Measurements from ENCODE around the gene FKRP. TPM values are rescaled to one million over a fixed set of nuclear protein-coding genes. Genes with fewer than 3 reads are reported as not detected.

The FKRP gene
- total and polyA plus RNA-seq, 2 of the 13 experiments (the other 11 are each of a cell fraction or from before 2014, with no cell fraction given) = 7.3 to 9.8 TPM

DNA sequence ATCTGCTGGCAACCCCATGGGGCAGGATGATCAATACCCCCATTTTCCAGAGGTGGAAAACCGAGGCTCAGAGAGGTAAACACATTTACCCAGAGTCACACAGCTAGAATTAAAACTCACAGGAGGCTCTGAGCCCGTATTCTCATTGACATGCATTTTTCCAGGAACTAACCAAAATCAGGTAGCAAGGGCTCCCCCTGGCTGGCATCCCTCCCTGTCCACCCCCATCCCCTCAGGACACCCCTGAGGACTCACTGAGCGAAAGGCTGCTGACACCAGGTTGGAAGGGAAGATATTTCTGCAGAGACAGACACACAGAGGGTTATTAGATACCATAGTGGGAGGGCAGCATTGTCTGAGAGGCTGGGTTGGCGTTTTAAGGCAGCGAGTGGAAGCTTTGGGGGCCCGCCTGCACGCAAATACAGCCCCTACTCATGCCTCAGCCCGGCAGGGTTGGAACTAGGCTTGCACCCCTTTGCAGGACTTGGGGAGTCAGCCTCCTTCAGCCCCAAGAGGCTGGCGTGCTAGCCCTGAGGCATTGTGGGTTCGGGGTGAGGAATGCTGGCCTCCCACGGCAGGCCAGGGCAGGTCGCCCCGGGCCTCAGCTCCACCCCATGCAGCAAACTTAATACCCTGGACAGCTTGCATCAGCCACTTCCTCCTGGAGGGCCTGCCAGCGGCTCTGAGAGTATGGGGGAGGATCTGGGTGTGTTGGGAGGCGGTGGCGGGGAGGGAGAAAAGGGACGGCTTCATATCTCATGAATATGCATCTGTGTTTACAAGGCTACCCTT, 38.6 kb downstream of the FKRP start (continued):
- TF ChIP-seq, protein P1, sequence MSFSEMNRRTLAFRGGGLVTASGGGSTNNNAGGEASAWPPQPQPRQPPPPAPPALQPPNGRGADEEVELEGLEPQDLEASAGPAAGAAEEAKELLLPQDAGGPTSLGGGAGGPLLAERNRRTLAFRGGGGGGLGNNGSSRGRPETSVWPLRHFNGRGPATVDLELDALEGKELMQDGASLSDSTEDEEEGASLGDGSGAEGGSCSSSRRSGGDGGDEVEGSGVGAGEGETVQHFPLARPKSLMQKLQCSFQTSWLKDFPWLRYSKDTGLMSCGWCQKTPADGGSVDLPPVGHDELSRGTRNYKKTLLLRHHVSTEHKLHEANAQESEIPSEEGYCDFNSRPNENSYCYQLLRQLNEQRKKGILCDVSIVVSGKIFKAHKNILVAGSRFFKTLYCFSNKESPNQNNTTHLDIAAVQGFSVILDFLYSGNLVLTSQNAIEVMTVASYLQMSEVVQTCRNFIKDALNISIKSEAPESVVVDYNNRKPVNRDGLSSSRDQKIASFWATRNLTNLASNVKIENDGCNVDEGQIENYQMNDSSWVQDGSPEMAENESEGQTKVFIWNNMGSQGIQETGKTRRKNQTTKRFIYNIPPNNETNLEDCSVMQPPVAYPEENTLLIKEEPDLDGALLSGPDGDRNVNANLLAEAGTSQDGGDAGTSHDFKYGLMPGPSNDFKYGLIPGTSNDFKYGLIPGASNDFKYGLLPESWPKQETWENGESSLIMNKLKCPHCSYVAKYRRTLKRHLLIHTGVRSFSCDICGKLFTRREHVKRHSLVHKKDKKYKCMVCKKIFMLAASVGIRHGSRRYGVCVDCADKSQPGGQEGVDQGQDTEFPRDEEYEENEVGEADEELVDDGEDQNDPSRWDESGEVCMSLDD (CRISPR knock-in tag; IDR thresholded peaks at IDR 0.05; ENCODE audit: borderline replicate concordance) = no peak; the same call in 1 of the 2 replicates
- TF ChIP-seq PAF1 (CRISPR knock-in tag; IDR thresholded peaks at IDR 0.05) (no peak; the same call in 1 of the 2 replicates), NFE2 (CRISPR knock-in tag; IDR thresholded peaks at IDR 0.05) (no peak), SIN3A (IDR thresholded peaks at IDR 0.05; ENCODE audit: borderline replicate concordance, low read depth, low read length) (no peak), MIER2 (CRISPR knock-in tag; IDR thresholded peaks at IDR 0.05) (no peak), ZNF788 (CRISPR knock-in tag; IDR thresholded peaks at IDR 0.05; ENCODE audit: borderline replicate concordance) (no peak; the same call in 1 of the 2 replicates), RARA (CRISPR knock-in tag; IDR thresholded peaks at IDR 0.05) (0 out of 2 replicates have a peak, but pooled peaks have one; percentile 27), PITX1 (CRISPR knock-in tag; IDR thresholded peaks at IDR 0.05) (peak; percentile 28; the same call in 1 of the 2 replicates), ZBTB1 (CRISPR knock-in tag; IDR thresholded peaks at IDR 0.05; ENCODE audit: borderline replicate concordance) (no peak), ZNF83 (CRISPR knock-in tag; IDR thresholded peaks at IDR 0.05; ENCODE audit: borderline replicate concordance) (no peak), PLRG1 (conservative IDR thresholded peaks at IDR 0.05) (no peak)
- TF ChIP-seq, protein P2, sequence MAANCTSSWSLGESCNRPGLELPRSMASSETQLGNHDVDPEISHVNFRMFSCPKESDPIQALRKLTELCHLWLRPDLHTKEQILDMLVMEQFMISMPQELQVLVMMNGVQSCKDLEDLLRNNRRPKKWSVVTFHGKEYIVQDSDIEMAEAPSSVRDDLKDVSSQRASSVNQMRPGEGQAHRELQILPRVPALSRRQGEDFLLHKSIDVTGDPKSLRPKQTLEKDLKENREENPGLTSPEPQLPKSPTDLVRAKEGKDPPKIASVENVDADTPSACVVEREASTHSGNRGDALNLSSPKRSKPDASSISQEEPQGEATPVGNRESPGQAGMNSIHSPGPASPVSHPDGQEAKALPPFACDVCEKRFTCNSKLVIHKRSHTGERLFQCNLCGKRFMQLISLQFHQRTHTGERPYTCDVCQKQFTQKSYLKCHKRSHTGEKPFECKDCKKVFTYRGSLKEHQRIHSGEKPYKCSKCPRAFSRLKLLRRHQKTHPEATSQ (CRISPR knock-in tag; IDR thresholded peaks at IDR 0.05; ENCODE audit: borderline replicate concordance) = no peak
- TF ChIP-seq, protein P3, sequence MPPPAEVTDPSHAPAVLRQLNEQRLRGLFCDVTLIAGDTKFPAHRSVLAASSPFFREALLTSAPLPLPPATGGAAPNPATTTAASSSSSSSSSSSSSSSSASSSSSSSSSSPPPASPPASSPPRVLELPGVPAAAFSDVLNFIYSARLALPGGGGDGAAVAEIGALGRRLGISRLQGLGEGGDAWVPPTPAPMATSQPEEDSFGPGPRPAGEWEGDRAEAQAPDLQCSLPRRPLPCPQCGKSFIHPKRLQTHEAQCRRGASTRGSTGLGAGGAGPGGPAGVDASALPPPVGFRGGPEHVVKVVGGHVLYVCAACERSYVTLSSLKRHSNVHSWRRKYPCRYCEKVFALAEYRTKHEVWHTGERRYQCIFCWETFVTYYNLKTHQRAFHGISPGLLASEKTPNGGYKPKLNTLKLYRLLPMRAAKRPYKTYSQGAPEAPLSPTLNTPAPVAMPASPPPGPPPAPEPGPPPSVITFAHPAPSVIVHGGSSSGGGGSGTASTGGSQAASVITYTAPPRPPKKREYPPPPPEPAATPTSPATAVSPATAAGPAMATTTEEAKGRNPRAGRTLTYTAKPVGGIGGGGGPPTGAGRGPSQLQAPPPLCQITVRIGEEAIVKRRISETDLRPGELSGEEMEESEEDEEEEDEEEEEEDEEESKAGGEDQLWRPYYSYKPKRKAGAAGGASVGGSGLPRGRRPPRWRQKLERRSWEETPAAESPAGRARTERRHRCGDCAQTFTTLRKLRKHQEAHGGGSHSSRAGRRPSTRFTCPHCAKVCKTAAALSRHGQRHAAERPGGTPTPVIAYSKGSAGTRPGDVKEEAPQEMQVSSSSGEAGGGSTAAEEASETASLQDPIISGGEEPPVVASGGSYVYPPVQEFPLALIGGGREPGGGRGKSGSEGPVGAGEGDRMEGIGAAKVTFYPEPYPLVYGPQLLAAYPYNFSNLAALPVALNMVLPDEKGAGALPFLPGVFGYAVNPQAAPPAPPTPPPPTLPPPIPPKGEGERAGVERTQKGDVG (CRISPR knock-in tag; IDR thresholded peaks at IDR 0.05; ENCODE audit: borderline replicate concordance) = no peak
- TF ChIP-seq, protein P4, sequence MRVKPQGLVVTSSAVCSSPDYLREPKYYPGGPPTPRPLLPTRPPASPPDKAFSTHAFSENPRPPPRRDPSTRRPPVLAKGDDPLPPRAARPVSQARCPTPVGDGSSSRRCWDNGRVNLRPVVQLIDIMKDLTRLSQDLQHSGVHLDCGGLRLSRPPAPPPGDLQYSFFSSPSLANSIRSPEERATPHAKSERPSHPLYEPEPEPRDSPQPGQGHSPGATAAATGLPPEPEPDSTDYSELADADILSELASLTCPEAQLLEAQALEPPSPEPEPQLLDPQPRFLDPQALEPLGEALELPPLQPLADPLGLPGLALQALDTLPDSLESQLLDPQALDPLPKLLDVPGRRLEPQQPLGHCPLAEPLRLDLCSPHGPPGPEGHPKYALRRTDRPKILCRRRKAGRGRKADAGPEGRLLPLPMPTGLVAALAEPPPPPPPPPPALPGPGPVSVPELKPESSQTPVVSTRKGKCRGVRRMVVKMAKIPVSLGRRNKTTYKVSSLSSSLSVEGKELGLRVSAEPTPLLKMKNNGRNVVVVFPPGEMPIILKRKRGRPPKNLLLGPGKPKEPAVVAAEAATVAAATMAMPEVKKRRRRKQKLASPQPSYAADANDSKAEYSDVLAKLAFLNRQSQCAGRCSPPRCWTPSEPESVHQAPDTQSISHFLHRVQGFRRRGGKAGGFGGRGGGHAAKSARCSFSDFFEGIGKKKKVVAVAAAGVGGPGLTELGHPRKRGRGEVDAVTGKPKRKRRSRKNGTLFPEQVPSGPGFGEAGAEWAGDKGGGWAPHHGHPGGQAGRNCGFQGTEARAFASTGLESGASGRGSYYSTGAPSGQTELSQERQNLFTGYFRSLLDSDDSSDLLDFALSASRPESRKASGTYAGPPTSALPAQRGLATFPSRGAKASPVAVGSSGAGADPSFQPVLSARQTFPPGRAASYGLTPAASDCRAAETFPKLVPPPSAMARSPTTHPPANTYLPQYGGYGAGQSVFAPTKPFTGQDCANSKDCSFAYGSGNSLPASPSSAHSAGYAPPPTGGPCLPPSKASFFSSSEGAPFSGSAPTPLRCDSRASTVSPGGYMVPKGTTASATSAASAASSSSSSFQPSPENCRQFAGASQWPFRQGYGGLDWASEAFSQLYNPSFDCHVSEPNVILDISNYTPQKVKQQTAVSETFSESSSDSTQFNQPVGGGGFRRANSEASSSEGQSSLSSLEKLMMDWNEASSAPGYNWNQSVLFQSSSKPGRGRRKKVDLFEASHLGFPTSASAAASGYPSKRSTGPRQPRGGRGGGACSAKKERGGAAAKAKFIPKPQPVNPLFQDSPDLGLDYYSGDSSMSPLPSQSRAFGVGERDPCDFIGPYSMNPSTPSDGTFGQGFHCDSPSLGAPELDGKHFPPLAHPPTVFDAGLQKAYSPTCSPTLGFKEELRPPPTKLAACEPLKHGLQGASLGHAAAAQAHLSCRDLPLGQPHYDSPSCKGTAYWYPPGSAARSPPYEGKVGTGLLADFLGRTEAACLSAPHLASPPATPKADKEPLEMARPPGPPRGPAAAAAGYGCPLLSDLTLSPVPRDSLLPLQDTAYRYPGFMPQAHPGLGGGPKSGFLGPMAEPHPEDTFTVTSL (CRISPR knock-in tag; IDR thresholded peaks at IDR 0.05; ENCODE audit: borderline replicate concordance) = no peak
- TF ChIP-seq, protein P5, sequence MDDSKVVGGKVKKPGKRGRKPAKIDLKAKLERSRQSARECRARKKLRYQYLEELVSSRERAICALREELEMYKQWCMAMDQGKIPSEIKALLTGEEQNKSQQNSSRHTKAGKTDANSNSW (CRISPR knock-in tag; IDR thresholded peaks at IDR 0.05; ENCODE audit: borderline replicate concordance) = no peak
